GM18508 (cell line): ENCODE results near the gene DUSP16.
"Not testable (repeated sequence)": the region's sequence is repeated elsewhere in the genome, so short reads cannot be mapped to it uniquely, and the experiment has no call there.

ENCODE experiments used
- ATAC-seq: cut with Tn5 transposase; IDR thresholded peaks from one replicate; pipeline ENCODE4 v1.9.1; 2021; ENCODE audit warnings: moderate number of reproducible peaks; ENCODE audit not compliant: insufficient read depth, unreplicated experiment

DUSP16 gene, protein sequence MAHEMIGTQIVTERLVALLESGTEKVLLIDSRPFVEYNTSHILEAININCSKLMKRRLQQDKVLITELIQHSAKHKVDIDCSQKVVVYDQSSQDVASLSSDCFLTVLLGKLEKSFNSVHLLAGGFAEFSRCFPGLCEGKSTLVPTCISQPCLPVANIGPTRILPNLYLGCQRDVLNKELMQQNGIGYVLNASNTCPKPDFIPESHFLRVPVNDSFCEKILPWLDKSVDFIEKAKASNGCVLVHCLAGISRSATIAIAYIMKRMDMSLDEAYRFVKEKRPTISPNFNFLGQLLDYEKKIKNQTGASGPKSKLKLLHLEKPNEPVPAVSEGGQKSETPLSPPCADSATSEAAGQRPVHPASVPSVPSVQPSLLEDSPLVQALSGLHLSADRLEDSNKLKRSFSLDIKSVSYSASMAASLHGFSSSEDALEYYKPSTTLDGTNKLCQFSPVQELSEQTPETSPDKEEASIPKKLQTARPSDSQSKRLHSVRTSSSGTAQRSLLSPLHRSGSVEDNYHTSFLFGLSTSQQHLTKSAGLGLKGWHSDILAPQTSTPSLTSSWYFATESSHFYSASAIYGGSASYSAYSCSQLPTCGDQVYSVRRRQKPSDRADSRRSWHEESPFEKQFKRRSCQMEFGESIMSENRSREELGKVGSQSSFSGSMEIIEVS

DNA sequence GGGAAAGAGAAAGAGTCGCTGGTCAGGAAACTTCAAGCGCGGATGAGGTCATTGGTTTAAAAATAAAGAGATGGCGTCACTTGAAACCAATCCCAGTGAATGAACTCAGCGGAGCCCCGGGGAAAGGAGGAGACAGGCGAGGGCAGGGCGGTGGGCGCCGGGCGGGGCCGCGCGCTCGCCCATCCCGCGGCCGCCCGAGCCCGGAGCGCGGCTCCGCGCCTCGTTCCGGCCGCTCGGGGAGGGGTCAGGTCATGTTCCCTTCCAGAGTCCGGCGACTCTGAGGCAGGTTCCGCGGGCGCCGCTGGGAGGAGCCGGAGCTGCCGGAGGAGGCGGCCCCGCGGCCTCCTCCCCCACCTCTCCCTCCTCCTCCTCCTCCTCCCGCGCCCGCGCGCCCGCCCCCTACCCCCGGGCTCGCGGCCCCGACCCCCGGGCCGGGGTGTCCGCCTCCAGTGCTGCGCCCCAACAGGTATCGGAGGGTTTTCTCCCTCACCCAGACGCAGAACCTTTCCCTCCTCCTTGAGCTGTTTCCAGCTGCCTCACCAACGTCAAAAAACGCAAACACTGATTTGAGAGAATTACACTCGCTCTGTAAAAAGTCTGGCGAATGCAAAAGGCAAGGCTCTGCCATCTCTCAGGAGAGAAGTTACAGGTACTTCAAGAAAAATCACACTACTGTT is at the start of gene DUSP16:
TSS of gene DUSP16 (minus strand) at position 279 of the 677 bp plus-strand sequence. CDS start 41,765 bp downstream, outside the sequence.
- ATAC-seq: peak; percentile 48

DNA sequence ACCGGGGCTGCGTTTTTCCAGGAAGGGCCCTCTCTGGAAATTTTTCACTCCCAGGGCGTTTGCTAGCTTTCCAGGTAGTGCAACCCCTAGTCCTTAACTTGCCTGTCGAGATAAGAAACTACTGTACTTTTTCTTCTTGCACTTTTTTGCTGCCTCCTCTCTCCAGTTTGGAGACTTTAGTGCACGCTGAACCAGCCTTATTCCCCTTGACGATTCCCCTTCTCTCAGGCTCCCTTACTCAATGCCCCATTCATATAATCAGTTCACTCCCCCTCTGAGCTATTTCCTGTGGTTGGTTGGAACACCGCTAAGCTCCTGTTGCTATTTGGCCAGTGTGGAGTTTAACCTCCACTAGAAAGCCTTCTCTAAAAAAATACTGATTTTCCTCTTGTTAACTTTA is 49.7 kb upstream of the DUSP16 start:
- ATAC-seq: no peak

DNA sequence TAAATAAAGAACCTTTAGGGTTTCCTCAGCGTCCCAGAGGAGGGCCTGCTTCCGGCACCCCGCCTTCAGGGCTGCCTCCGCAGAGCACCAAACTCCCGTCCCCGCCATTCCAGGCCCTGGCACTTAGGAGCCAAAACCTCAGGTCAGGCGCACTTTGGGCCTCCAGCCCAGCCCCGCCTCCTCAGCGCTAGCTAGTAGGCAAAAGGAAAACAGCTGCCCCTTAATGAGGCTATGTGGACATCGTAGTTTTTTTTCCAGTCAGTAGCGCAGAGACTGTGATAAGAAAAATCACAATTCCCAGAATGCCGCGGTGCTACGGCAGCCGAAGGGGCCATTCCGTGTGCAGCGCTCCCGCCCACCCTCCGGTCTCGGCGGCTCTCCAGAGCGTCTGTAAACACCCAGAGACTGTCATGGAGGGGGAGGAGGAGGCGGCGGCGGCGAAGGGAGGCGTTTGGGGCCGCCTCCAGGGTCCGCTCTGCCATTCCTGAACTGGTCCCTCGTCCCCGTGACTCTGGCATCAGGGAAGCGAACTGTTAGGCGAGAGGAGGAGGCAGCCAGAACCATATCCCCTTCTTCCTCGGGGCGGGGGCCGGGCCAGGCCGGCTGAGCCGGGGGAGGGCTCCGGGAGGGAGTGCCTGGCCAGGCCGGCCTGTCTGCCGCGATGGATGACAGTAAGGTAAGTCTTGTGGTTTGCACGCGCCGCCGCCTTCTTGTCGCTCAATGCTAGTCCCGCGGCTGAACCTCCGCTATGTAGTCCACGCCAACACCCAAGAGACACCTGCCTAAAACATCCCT is 49.0 kb upstream of the DUSP16 start, which contains the start of gene CREBL2:
TSS of gene CREBL2 (plus strand) at position 365 of the 795 bp plus-strand sequence. CDS start at position 662, 297 bp downstream.
- ATAC-seq: peak; percentile 50

DNA sequence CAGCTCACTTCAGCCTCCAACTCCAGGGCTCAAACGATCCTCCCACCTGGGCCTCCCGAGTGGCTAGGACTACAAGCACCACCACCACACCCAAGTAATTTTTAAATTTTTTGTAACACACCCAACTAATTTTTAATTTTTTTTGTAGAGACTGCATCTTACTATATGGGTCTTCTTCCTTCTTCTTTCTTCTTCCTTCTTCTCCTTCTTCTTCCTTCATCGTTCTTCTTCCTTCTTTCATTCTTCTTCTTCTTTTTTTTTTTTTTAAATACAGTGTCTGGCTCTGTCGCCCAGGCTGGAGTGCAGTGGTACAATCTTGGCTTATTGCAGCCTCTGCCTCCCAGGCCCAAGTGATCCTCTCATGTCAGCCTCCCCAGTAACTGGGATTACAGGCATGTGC is 48.0 kb upstream of the DUSP16 start:
- ATAC-seq: no peak

DNA sequence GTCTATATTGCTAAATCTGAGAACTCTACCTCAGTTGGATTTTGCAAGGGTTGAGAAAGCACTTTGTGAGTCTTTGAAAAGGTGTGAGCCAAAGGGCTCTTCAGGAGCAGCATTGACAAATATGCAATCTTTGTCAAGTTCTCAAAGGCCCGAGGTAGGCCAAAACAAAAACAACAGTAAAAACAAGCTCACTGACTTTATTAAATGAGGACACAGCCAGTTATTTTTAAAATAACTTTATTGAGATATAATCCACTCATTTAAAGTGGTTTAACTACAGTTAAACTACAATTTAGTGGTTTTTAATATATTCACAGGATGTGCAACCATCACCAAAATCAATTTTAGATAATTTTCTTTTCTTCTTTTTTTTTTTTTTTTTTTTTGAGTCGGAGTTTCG is 47.0 kb upstream of the DUSP16 start:
- no peak for ATAC-seq

DNA sequence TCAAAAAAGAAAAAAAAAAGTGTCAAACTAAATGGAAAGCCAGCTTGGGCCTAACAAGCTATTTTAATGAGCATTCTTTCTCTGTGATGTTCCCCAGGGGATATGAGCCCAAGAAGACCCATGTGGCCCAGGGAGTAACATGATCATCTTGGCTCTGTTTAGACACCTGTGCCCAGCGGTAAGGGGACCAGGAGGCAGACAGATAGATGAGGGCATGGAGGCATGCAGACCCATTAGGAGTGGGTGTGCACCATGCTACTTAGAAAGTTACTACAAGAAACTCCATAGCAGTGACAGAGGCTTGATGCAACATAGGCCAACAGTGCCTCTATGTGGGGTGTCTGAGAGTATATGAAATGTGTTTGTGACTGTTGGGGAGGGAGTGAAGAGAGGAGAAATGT is 45.9 kb upstream of the DUSP16 start:
- no peak for ATAC-seq

DNA sequence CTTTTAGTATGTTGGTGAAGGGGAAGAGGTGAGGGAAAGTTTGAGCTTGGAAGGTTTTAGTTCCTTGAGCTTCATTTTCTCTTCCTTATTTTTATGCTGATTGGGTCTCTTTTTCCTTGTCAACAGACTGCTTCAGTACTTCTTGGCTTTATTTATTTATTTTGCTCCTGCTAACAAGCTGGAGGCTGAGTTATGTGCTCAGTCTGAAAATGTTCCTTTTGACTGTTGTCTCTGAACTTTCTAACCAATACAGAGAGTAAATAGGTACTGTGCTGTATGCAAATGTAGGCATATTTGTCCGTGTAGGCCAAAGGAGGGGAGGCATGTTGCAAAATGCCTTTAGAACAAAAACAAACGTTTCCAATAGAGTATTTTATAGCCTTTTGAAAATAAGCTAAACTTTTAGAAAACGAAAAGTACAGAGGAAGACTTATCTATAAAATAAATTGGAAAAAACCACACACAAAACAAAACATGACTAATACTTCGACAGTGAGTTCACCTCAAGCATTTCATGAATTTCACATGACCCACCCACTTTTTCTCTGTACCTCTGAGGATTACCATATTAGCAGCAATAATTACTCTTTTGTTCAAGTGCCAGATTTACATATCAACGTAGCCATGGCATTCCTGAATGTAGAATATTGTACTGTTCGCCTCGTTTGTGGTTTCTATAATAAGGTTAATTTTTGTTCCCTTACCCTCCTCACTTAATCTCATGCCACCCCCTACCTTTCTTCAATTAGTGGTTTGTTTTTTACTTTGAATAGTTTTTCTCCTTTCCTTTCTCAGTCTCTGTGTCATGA is 44.3 kb upstream of the DUSP16 start:
- ATAC-seq: no peak

DNA sequence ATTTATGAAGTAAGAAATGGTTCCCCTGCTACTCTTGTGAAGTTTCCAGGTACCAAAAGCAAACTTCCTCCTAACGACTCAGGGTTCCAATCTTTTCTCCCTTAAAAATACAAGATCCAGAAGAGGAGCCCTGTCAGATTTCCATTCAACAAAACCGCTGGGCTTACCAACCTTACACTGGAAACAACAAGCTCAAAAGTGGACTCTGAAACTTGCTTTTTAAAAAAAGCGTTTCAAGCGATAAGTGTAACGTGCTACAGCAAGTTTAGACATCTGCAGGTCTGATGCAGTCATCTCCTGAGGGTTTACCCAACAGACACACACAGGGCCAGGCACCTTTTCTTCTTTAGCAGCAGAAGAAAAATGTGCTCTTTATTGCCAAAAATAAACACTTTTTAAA is 42.1 kb upstream of the DUSP16 start:
- no peak for ATAC-seq

DNA sequence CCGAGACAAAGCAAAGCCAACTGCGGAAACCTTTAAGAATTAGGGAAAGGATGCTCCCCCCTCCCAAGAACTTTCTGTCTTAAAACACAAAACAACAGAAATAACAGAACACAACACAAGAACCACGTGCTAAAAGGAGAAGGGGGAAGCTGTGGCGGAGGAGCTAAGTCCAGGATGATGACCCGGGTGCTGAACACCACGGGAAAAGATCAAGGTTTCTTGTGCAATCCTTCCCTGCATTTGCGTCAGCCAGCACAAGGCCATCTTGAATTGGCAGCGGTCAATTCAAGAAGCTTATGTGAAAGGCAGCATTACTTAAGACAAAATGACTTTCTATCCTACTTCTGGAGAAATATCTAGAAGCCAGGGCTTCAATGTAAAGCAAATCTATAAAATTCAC is 38.0 kb upstream of the DUSP16 start:
- ATAC-seq: no peak

DNA sequence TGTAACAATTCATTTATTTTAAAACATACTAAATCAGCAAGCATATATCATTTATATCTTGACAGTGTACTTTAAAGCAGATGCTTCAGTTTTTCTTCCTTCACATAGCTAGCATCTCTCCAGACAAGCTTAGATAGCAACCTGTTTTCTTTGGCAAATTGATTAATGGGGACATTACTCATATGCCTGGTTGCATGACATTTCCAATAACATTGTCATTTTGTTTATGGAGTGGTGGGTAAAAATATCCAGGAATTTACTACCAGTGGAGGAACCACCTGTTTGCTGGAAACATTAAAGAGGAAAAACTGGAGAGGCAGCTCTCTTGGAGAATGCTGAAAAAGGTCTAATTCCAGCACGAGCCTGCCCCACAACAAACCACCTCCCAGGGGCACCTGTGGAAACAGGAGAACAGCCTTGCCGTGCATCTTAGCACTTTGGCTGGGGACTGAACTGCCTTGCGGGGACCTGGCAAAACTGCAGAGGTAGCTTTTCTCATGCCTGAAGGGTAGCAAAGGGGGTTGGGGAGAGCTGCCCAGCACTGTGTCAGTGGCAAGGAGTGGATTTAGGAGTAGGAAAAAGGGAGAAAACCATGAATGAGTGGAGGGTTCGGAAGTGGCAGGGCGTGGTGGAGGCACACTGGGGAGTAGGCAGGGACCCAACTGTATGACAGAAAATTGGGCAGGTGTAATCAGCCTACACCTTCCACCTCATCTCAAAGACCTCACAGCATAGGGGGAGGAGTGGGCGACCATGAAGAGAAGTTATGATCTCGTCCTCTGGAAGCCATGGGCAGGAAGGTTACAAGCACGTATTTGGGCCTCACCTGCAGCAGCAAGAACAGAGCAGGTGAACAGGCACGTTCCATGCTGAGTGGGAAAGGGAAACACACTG is 37.3 kb upstream of the DUSP16 start:
- no peak for ATAC-seq

DNA sequence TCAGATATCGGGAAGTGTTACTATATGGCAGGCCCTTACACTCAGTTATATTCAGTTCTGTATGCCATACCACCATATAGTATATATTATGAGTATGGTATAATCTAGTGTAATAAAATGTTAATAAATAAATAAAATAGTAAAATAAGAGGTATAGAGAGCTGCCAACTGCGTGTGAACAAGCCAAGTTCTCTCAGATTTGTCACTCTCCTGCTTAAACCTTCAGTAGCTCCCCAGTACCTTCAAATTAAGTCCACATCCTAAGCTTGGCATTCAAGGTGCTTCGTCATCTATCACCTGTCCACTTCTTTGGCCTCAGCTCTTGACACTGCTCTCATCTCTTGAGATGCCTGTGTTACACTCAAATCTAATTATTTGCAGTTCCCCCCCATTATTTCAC is 36.2 kb upstream of the DUSP16 start:
- ATAC-seq: no peak

DNA sequence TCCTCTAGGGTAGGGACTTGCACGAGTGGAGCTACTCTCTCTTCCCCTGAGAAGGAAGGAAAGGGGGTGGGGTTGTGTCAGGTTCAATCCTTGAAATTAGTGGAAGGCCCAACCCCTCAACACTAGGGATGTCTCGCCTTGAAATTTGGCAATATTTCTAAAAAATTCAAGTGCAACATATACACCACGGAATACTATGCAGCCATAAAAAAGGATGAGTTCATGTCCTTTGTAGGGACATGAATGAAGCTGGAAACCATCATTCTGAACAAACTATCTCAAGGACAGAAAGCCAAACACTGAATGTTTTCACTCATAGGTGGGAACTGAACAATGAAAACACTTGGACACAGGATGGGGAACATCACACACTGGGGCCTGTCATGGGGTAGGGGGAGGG is 33.9 kb upstream of the DUSP16 start:
- ATAC-seq: not testable (repeated sequence)

DNA sequence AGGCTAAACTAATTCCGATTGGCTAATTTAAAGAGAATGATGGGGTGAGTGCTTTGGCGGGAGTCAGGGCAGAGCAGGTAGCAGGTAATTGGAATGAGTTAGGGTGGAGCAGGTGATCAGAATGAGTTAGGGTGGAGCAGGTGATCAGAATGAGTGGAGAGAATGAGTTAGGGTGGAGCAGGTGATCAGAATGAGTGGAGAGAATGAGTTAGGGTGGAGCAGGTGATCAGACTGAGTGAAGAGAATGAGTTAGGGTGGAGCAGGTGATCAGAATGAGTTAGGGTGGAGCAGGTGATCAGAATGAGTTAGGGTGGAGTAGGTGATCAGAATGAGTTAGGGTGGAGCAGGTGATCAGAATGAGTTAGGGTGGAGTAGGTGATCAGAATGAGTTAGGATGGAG is 33.3 kb upstream of the DUSP16 start:
- not testable (repeated sequence) for ATAC-seq

DNA sequence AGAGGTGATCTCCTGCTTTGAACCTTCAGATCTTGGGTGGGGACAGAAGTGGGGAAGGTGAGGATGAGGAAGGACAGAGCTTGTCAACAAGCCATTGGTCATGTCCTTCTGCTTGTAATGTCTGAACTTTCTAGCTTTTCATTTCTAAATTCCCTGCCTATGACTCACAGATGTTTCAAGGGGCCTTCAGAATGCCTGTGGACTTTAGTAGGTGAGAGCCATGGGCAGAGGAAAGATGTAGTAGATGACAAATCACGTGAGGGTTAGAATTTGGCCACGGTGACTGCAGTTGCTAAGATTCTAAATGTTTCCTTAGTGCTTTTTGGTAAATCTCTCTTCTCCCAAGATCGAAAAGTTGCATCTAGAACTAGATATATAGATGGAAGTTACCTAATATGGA is 30.3 kb upstream of the DUSP16 start:
- ATAC-seq: no peak

DNA sequence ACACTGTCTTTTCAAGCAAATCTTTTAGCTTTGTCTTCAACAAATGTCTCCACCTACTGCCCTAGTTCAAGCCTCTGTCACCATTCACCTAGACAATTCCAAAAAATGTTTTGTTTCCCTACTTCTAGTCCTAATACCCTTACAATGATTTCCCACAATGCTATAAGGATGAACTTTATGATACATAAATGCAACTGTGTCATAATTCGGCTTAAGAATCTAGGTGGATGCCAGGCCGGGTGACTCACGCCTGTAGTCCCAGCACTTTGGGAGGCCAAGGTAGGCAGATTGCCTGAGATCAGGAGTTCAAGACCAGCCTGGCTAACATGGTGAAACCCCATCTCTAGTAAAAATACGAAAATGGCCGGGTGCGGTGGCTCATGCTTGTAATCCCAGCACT is 28.3 kb upstream of the DUSP16 start:
- no peak for ATAC-seq

DNA sequence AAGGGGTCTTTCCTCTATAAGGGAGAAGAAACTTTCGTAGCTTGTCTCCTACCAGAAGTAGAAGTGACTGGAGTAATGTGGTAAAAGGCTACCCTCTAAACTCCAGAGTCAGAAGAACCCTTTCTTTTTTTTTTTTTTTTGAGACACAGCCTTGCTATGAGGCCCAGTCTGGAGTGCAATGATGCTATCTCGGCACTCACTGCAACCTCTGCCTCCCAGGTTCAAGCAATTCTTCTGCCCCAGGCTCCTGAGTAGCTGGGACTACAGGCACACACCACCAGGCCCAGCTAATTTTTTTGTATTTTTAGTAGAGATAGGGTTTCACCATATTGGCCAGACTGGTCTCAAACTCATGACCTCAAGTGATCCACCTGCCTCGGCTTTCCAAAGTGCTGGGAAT is 25.8 kb upstream of the DUSP16 start:
- not testable (repeated sequence) for ATAC-seq

DNA sequence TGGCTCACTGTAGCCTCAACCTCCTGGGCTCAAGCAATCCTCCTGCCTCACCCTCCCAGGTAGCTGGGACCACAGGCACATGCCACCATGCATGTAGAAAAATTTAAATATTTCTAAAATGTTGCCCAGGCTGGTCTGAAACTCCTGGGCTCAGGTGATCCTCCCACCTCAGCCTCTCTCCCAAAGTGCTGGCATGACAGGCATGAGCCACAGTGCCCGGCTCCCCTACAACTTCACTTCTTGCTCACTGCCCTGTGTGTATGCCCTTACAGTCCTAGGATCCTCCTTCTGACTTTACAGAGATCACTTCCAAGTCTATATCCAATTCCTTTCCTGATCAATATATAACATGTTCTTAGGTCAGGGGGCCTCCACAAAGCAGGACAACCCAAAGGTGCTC is 25.2 kb upstream of the DUSP16 start:
- ATAC-seq: no peak

DNA sequence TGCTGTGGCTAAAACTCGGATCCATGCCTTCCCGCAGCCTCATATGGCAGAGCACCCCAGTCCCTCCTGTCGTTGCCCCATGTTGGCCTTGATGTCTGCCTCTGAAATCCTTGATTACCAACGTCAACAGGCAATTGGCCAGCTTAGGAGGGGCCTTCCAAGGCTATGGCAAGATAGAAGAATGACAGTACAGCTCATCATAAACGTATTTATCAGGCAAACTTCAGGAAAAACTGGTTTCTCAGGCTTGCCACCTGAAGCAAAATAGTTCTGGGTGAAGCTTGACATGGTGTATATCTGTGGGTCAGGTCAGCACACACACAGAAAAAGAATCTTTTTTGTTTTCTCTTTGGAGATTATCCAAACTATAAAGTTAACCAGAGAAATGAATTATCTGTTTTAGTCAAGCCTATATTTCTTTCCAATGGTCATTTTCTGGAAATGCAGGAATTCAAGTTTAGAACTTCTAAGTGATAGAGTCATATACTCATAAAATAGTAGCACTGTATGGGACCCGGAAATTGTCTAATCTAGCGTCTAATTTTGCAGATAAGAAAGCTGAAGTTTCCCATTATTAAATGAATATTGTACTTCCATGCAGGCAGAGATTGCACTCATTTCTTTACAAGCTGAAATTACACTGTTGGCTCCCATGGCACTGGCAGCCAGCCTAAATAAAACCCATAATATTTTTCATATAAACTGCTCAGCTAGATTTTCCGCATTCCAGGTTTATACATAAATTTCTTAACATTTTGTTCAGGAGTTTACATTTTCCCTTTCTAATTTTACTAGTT is 24.4 kb upstream of the DUSP16 start:
- no peak for ATAC-seq
